Measurements from ENCODE around the gene OSBPL1A. TPM values are rescaled to one million over a fixed set of nuclear protein-coding genes. Genes with fewer than 3 reads are reported as not detected.

The OSBPL1A gene
- total RNA-seq, 4 donors from 2014 or later: 19.1 to 46.7 (median 24.8) TPM

GRCh38 chr18:24370120-24370519 is 27.5 kb downstream of the OSBPL1A start:
- DNase-seq (ENCODE audit: low spot score in 2 of 2): no peak
- 90 to 91% methylated on average over 4 of the region's 4 CpGs for WGBS, 2 donors
- intact Hi-C loops (cut with DNase I; ENCODE audit: low total_unique reads): no loop called here
- no peak overlapping the region for H3K4me3 ChIP-seq (ENCODE audit: low read depth, poor library complexity, severe bottlenecking)
- TF ChIP-seq POLR2A (IDR thresholded peaks at IDR 0.05) (no peak), CTCF (IDR thresholded peaks at IDR 0.05) (no peak)

GRCh38 chr18:24369426-24369825 is 28.2 kb downstream of the OSBPL1A start:
- TF ChIP-seq POLR2A (IDR thresholded peaks at IDR 0.05) (no peak), CTCF (IDR thresholded peaks at IDR 0.05) (no peak)
- 93 to 100% methylated on average over 1 of the region's 1 CpG for WGBS, 2 donors

GRCh38 chr18:24368749-24369148 is 28.9 kb downstream of the OSBPL1A start:
- WGBS, 2 donors: 71 to 78% methylated on average over 3 of the region's 3 CpGs
- DNase-seq (ENCODE audit: low spot score in 2 of 2): no peak
- intact Hi-C loops (cut with DNase I; ENCODE audit: low total_unique reads): loop anchor here (10.0 kb wide), 1 partner anchor 116 kb away; no protein-coding TSS in a partner anchor
- no peak overlapping the region for H3K4me3 ChIP-seq (ENCODE audit: low read depth, poor library complexity, severe bottlenecking)
- no peak for TF ChIP-seq CTCF (IDR thresholded peaks at IDR 0.05)
- no peak for TF ChIP-seq POLR2A (IDR thresholded peaks at IDR 0.05)

More at GRCh38 chr18:24369426-24369825, 28.2 kb downstream of the OSBPL1A start:
- H3K4me3 ChIP-seq (ENCODE audit: low read depth, poor library complexity, severe bottlenecking): no peak overlapping the region
- intact Hi-C loops (cut with DNase I; ENCODE audit: low total_unique reads): loop anchor here (10.0 kb wide), 1 partner anchor 115 kb away; no protein-coding TSS in a partner anchor
- DNase-seq (ENCODE audit: low spot score in 2 of 2): no peak

GRCh38 chr18:24366328-24366727 is 31.3 kb downstream of the OSBPL1A start:
- intact Hi-C loops (cut with DNase I; ENCODE audit: low total_unique reads): loop anchor here (10.0 kb wide), 1 partner anchor 118 kb away; no protein-coding TSS in a partner anchor
- WGBS, 2 donors: 90 to 92% methylated on average over 3 of the region's 3 CpGs
- TF ChIP-seq CTCF (IDR thresholded peaks at IDR 0.05) (no peak), POLR2A (IDR thresholded peaks at IDR 0.05) (no peak)
- DNase-seq (ENCODE audit: low spot score in 2 of 2): no peak
- H3K4me3 ChIP-seq (ENCODE audit: low read depth, poor library complexity, severe bottlenecking): no peak overlapping the region

GRCh38 chr18:24364177-24364576 is 33.4 kb downstream of the OSBPL1A start:
- no peak for DNase-seq (ENCODE audit: low spot score in 2 of 2)

More at GRCh38 chr18:24364177-24364576, 33.4 kb downstream of the OSBPL1A start:
- no peak overlapping the region for H3K4me3 ChIP-seq (ENCODE audit: low read depth, poor library complexity, severe bottlenecking)
- WGBS, 2 donors: 96% methylated on average over 1 of the region's 1 CpG
- intact Hi-C loops (cut with DNase I; ENCODE audit: low total_unique reads): loop anchor here (10.0 kb wide), 1 partner anchor 121 kb away; no protein-coding TSS in a partner anchor
- TF ChIP-seq CTCF (IDR thresholded peaks at IDR 0.05) (no peak), POLR2A (IDR thresholded peaks at IDR 0.05) (no peak)

All from lower leg skin (tissue), 4 donors.